GM18909 (cell line): ENCODE data around the gene ZNF319.

ENCODE experiments used
- ATAC-seq: cut with Tn5 transposase; IDR thresholded peaks from one replicate; pipeline ENCODE4 v1.9.1; 2021; ENCODE audit warnings: mild to moderate bottlenecking; ENCODE audit not compliant: unreplicated experiment, poor library complexity

The ZNF319 gene

DNA sequence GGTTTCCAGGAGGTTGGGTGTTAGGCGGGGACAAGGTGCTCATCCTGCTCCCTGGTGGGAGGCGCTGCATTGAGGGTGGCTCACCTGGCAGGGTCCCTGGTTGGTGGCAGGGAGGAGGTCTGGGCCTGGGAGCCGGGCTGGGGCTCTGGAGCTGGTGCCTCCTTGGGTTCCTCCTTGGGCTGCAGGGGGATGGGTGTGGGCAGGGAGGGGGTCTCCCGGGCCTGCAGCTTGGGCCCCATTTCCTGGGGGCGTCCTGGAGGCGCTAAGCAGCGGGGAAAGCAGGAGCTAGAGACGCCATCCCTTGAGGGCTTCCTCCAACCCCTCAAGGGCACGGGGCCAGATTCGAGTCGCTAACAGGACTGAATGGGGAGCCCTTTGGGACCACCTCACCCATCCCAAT is 40.7 kb downstream of the ZNF319 start:
- ATAC-seq: no peak

DNA sequence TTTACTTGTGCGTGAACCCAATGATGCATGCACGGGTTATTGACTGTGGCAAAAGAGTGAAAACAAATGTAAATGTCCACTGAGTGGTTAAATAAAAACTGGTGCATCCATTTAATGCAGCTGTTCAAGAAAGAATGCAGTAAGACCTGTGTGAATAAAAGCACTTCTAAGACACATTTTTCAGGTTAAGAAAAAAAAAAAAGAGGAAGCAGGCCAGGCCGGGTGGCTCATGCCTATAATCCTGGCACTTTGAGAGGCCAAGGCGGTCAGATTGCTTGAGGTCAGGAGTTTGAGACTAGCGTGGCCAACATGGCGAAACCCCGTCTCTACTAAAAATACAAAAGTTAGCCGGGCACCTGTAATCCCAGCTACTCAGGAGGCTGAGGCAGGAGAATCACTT is 41.4 kb downstream of the ZNF319 start:
- no peak for ATAC-seq

DNA sequence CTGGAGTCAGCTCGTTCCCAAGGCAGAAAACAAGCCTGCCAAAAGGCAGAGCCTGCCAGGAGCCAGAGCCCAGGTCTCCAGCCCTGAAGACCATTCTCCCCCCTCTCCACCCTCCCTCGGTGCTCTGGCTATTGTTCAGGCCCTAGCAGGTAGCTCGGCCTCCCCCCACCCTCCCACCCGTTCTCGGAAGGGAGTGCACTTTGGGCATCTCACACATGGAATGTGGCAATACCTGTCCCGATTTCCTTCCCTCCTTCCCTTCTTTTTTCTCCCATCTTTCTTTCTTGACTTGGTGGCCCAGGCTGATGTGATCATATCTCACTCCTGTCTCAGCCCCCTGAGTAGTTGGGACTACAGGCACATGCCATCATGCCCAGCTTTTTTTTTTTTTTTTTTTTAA is 41.9 kb downstream of the ZNF319 start:
- ATAC-seq: no peak

DNA sequence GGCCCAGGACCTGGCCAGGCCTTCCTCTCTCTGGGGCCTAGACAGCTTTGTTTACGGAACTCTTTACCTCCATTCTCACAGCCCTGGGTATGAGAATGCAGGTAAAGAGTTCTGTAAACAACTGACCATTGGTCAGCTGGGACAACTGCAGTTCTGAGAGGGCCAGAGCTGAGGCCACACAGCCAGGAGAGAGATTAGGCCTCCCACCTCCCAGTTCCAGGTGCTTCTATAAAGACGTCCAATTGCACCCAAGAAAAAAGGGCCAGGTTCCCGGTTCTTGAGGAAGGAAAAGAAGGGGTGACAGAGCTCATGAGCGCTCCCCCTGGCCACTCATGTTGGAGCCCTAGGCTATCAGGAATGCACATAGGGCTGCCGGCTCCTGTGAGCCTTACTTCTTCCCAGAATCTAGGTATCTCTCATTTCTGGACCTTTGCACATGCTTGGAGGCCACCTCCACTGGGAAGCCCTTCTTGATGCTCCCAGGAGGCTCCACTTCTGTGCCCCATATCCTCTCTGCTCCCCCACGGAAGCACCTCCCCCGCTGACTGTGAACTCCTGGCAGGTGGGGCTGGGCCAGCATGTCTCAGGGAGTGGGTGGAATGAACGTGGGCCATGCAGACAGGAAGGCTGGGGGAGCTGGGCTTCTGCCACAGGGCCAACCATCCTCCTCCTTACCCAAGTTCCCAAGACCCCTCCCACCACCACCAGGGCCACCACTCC is 42.6 kb downstream of the ZNF319 start:
- no peak for ATAC-seq

DNA sequence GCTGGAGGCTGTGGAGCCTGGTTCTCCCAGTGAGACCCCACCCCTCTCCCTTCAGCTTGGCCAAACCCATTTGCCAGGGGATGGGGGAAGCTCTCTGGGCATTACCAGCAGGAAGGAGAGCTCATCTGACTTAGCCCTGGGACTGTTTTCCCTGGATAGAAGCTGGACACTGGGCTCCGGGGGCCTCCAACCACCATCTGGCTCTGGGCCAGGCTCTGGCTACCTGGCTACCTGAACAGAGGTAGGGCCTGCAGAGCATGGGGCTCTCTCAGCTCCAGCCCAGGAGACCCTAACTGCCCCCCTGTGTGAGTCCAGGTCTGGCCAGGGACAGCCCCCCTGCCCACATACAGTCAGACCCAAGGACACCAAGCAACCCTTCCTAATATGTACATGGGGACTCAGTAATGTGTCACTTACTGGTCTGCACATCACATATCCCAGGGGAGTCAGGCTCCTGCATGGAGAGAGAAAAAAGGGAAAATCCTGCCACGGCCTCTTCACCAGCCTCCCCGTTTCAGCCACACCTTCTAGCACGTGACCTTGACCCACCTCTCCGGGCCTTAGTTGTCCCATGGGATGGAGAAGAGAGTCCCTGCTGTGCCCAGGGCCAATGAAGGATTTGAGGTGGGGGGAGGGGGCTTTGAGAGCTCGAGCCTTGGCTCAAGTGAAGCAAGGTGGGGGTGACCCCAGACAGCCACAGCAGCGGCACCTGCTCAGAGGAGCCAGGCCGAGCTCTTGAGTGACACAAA is 43.4 kb downstream of the ZNF319 start:
- ATAC-seq: no peak

DNA sequence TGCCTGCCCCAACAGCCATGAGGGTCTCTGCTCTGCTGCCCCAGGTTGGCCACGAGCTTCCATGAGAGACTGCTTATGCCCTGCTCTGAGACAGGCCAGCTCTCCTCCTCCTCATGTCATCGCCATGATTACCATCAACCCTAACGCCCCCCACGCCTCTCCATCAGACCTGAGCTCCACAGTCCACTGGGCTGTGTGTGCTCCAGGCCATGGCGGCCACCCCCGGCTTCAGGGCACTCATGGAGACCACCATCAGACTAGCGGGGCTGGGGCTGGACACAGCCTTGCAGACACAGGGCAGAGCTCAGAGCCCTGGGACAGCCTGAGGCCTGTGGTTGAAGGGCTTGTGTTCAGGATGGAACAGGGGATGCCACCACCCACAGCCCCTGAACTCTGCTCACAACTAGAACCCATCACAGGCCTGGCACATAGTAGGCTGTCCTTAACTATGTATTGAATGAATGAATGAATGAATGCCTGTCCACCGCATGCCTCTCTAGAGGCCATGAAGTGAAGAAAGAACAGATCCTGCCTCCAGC is 44.1 kb downstream of the ZNF319 start:
- ATAC-seq: no peak

DNA sequence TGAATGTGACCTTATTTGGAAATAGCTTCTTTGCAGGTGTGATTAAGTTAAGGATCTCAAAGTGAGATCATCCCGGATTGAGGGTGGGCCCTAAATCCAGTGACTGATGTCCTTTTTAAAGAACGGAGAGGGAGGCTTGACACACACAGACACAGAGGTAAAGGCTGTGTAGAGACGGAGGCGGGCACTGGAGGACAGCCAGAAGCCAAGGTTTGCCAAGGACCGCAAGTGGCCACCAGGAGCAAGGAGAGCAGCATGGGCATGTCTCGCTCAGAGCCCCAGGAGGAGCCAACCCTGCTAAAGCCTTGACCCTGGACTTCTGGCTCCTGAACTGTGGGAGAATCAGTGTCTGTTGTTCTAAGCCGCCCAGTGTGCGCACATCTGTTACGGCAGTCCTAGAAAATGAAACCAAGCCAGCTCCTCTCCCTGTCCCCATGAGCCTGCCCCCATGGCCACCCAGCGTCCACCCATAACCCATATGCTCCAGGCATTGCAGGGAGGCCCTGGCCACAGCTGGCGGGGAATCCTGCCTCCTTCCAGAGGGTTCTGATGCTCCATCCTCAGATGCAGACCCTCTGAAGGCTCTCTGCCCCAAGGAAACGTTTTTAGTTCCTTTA is 44.8 kb downstream of the ZNF319 start:
- ATAC-seq: no peak

DNA sequence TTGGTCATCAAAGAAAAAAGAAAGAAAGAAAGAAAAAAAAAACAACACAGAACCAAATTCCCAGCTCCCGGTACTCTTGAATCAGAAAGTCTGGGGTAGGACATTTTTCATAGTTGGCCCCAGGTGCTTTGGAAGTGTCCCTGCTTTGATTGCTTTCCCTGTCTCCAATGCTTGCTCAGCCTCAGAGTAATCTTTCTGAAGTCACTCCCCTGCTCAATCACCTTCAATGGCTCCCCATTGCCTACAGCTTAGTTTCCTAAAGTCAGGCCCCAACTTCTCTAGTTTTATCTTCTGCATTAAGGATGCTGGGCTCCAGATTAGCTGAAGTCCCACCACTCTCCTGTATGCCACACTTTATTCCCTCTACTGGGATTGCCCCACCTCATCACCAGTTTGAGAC is 46.6 kb downstream of the ZNF319 start:
- ATAC-seq: no peak

DNA sequence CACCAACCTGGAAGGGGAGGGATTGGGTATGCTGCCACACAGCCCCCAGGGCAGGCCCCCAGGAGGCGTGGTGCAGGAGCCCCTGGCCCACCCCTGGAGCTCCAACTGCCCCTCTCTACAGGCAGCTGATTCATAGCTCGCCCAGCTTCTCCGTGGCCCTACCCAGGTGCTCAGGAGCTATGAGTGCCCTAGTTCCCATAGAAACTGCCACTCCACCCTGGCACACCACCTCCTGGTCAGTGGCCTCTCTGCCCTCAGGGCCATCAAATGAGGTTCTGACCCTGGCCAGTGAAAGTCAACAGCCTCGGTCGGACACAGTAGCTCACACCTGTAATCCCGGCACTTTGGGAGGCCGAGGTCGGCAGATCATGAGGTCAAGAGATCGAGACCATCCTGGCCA is 47.6 kb downstream of the ZNF319 start:
- ATAC-seq: no peak

DNA sequence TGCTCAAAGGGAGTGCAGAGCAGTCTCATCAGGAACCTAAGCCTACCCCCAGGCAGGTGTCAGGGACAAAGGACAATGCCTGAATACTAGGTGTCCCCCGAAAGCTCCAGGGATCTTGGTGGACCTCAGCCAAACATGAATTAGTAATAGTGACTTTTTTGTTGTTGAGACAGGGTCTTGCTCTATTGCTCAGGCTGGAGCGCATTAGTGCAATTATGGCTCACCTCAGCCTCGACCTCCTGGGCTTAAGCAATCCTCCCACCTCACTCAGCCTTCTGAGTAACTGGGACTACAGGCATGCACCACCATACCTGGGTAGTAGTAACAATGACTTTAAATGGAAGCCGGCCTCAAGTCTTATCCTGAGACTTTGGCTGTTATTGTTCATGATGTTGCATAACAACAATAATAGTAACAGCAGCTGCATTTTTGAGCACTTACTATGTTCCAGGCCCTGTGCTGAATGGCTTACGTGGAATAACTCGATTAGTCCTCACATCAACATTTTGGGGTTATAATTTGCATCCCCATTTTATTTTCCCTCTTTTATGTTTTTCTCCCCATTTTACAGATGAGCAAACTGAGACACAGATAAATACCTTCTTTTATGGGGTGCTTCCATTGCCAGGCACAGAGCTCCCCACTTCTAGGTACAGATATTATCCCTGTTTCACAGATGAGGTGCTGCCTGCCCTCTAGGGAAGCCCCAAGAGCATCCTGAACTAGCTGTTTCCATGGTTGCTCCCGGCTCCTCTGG is 49.1 kb downstream of the ZNF319 start:
- no peak for ATAC-seq

DNA sequence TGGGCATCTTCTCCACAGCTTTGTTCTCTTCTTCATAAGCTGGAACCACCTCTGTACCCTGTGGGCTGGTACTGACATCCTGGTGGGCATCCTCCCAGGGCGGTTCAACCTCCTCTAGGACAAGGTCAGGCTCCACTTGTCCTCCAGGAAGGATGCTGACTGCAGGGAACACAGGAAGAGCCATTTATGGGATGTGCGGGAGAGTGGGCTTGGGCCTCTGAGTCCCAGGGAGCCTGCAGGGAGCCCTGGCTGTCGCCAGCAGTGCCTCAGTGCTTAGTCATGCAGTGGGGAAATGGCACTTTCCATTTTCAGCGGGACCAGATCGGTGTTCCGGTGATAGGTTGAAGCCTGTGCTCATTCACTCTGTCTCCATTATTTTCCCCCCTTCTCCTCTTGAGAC is 50.1 kb downstream of the ZNF319 start:
- no peak for ATAC-seq

DNA sequence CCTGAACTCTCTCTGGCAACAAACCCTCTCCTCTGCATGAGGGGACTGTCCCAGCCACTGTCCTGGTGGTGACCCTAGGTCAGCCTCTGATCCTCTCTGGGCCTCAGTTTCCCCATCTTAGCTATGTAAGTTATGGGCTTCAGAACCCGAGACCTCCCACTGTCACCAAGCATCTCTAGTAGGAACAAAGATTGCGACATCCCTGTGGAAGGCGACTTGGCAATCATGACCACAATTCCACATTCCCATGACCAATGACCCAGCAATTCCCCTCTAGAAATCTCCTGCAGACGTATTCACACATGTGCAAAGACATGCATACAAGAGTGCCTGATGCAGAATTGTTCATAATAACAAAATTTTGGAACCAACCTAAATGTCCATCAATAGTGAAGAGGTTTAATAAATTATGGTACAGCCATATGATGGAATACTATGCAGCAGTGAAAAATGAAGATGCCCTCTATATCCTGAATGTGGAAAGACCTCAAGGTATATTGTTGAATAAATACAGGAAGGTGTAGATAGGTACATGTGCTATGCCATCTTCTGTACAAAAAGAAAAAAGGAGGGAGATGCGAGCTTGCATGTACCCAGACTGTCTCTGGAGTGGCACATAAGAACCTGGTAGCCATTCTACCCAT is 50.8 kb downstream of the ZNF319 start:
- no peak for ATAC-seq

DNA sequence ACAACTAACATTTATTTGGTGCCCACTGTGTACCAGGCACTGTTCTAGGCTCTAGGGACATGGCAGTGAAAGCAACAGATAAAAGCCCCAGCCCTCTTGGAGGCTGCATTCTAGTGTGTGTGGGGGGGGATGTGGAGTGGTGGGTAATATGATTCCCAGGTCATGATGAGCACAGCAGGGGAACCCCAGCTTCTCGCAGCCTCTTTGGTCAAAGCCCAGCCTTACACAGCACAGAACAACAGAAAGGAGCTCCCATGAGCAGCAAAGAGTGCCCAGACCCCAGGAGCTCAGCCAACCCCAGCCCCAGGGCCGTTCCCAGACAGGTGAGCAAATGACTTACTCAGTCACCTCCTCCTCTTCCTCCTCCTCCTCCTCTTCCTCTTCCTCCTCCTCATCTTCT is 51.5 kb downstream of the ZNF319 start:
- no peak for ATAC-seq

DNA sequence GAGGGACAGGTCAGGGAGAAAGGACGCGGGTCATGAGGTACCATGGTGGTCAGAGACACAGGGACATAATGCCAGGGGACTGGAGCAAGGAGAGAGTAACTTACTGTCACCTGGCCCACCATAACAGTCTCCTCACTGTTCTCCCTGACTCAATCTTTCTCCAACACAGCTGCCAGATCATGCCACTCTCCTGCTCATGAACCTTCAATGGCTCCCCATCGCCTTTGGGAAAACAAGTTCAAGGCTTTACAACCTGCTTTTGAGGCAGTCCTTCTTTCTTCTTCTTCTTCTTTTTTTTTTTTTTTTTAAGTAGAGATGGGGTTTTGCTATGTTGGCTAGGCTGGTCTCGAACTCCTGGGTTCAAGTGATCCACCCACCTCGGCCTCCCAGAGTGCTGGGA is 52.4 kb downstream of the ZNF319 start:
- no peak for ATAC-seq

DNA sequence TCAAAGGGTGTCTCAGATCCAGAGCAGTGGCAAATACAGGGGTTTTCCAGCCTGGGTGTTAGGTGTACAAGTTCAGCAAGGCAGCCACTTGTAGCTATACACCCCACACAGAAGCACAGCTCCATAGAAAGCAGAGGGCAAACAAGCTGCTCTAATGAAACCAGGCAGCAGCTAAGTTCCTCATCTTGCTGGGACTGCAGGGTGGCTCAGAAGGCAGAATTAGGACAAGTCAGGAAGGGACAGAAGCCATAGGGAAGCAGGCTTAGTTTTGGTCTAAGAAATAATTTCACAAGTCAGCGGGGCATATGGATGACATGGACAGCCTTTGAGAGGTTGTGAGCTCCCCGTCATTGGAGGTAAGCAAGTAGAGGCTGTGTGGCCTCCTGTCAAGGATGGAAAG is 53.2 kb downstream of the ZNF319 start:
- no peak for ATAC-seq

DNA sequence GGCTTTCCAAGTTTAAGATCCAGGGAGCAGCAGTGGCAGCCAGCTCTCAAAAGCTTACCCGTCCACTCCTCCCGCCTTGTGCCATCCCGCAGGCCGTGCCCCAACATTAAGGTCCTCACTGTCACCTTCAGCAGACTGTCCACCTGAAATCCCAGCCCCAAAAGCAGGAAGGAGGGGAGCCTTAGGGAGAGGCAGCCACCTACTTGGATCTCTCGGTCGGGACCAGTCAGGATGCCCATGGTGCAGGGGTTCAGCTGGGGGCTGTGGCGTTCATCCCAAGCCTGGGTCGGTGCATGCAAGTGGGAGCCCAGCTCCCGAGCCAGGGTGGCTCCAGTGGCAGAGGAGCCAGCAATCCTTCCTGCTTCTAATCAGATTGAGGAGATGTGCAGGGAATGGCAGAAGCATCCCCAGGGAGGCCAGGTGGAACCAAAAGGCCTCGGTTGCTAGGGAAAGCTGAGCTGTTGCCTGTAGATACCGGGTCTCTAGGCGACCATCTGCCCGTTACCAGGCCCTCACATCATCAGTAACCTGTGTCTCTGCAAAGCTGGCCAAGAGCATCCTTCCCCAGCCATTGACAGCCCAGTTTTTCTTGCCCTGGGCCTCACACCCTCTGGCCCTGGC is 54.2 kb downstream of the ZNF319 start:
- no peak for ATAC-seq

DNA sequence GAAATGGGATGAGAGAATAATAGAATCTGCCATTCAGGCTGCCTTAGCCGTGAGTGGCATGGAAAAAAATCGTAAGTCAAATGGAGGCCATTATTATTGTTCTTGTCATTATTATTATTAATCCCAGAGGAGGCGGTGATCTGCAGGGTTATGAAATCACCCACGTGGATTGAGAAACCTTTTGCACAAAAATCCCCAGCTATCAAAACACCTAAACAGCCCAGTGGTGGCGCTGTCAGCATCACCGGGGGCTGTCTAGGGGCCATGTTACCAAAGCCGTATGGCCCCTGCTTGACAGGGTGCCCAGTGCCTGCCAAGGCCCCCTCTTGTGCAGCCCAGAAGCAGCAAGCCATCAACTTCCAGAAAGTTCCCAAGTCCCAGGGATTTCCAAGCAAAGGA is 54.7 kb downstream of the ZNF319 start:
- no peak for ATAC-seq

DNA sequence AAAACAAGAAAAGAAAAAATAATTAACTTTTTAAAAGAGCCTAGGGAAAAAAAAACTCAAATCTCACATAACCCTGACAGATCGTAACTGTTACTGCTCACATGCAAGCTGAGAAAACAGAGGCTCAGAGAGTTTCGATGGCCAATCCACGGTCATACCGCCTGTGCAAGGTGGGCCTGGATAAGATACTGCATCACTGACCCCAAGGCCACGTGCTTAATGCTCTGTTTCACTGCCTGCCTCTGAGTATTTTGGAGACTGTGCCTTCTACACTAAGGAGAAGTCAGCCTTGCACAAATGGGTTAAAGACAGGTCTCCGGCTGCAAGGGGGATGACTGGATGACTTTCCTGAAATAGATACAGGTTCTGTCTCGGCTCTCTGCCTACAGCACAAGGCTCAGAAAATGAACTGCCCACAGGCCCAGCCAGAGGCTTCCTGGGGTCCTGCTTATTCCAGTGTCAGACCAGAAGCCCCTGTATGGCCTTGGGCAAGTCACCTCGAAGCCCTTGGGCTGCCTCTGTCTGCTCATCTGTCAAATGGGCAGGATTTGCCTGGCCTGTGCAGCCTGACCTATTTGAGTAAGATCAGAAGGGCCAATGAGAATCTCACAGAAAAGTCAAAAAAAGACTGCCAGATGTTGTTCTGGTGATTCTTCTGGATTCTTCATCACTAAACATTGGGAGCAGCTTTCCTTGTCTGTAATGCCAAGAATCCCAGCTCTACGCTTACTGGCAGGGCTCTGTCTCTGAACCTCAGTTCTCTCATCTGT is 55.3 kb downstream of the ZNF319 start:
- ATAC-seq: no peak
